GM10266 (cell line): ENCODE measurements around the gene MRPL18.

ENCODE experiments used
- DNase-seq: peaks from one replicate; pipeline ENCODE4 v3.0.0; 2012; ENCODE audit errors: extremely low spot score
- CTCF ChIP-seq: IDR thresholded peaks from 2 replicates; pipeline ENCODE4 v1.5.1; 2012; ENCODE audit warnings: mild to moderate bottlenecking, low read depth; ENCODE audit not compliant: control insufficient read depth, insufficient read depth; ENCODE audit errors: missing control alignments

The MRPL18 gene

DNA sequence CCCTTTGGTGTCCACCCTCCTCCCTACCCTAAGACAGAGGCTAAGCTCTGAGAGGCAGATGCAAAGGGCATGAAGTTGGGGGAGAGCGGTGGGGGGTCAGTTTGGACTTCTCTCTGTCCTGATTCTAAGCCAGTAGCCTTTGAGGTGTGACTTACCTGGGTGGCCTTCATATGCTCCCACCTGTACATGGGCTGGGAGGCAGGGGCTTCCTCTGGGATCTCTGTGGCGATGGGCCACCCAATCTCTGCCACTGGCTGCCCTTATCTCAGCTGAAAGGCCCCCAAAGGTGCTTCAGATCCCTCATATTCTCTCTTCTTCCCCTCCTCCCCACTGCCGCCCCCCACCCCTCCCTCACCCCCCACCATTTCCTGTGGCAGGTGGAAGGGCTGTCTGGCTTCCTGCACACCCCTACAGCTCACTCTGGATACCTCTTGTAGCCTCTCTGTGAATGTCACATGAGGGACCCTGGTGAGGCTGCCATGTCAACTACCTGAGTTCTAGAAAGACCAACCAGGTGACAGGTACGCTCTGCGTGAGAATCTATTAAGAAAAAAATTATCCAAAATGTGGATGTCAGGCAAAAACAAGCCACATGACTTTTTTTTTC is 43.8 kb downstream of the MRPL18 start:
- TF ChIP-seq CTCF: no peak
- no peak for DNase-seq

DNA sequence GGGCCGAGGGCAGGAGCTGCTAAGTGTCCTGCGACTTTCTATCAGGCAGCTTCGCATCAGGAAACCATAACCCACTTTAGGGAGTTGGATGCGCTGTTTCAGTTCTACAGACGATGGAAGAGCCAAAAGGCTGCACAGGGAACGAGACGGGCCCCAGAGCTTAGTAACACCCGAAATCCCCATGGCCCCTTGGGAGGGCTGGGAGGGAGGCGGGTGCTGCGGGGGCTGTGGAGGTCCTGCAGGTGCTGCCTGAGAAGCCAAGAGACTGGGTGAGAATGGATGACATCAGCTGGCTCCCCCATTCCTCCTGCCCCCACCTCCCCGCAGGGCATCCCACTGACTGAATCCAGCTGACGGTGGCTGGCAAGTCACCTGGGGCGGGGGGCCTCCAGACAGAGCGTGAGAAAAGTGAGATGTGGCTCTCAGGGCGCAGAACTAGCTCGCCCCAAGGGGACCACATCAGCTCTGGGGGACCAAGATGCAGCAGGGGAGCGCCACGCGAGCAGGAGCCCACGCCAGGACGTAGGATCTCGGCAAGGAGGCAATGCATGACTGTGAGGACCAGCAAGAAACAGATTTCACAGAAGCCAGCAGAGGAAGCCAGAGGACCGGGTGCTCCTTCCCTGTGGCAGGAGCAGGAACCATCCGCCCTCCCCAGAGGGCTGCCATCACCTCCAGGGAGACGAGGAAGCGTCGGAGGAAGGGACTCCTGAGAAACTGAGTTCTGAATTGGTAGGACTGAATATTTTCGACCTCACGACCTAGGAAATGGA is 46.6 kb downstream of the MRPL18 start:
- TF ChIP-seq CTCF: no peak
- no peak for DNase-seq

DNA sequence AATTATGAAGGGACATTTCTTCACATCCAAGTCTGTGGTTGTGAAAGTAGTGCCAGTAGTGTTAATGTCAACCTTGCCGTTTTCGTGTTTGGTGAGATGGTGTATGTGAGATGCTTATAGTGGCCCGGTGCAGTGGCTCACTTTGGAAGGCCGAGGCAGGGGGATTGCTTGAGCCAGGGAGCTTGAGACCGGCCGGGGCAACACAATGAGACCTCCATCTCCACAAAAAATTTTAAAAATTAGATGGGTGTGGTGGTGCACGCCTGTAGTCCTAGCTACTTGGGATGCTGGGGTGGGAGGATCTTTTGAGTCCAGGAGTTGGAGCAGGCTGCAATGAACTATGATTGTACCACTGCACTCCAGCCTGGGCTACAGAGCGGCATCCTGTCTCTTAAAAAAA is 47.2 kb downstream of the MRPL18 start:
- no peak for DNase-seq

GRCh38 chr6:159838020-159838744 is 47.9 kb downstream of the MRPL18 start:
- TF ChIP-seq CTCF: no peak
- DNase-seq: no peak

More for the DNA sequence above, 47.2 kb downstream of the MRPL18 start:
- TF ChIP-seq CTCF: no peak

GRCh38 chr6:159842035-159842434 is 51.8 kb downstream of the MRPL18 start:
- no peak for TF ChIP-seq CTCF
- no peak for DNase-seq

GRCh38 chr6:159844737-159845645 is 54.7 kb downstream of the MRPL18 start:
- DNase-seq: no peak
- no peak for TF ChIP-seq CTCF
